Skeletal muscle cell (primary cell): Measurements from ENCODE around the gene OR10H4.
"Not testable (repeated sequence)": the region's sequence is repeated elsewhere in the genome, so short reads cannot be mapped to it uniquely, and the experiment has no call there.

Experiments used
- DNase-seq: peaks from one replicate; pipeline ENCODE4 v3.0.0-alpha.2; 2010; ENCODE audit warnings: low read depth
- H3K4me3 ChIP-seq: 2 replicates; pipeline ENCODE4 v1.5.1; 2011; ENCODE audit warnings: low read depth, mild to moderate bottlenecking, control low read depth, low read length, moderate library complexity

Gene OR10H4

GRCh38 chr19:15936173-15936572, 12.6 kb upstream of the OR10H4 start:
- no peak overlapping the region for H3K4me3 ChIP-seq
- no peak for DNase-seq

GRCh38 chr19:15936950-15937349, 11.9 kb upstream of the OR10H4 start:
- no peak overlapping the region for H3K4me3 ChIP-seq
- DNase-seq, result no peak

GRCh38 chr19:15937771-15938170, 11.0 kb upstream of the OR10H4 start:
- H3K4me3 ChIP-seq, result no peak overlapping the region
- no peak for DNase-seq

GRCh38 chr19:15944401-15944800, 4.4 kb upstream of the OR10H4 start:
- no peak overlapping the region for H3K4me3 ChIP-seq
- no peak for DNase-seq

GRCh38 chr19:15945301-15945700, 3.5 kb upstream of the OR10H4 start:
- DNase-seq, result no peak
- no peak overlapping the region for H3K4me3 ChIP-seq

GRCh38 chr19:15954820-15955219, 6.0 kb downstream of the OR10H4 start:
- no peak for DNase-seq
- no peak overlapping the region for H3K4me3 ChIP-seq

GRCh38 chr19:15962319-15962718, 13.5 kb downstream of the OR10H4 start:
- no peak for DNase-seq
- H3K4me3 ChIP-seq, result no peak overlapping the region

GRCh38 chr19:15964231-15964630, 15.4 kb downstream of the OR10H4 start:
- no peak for DNase-seq
- no peak overlapping the region for H3K4me3 ChIP-seq

GRCh38 chr19:15971224-15971780, 22.5 kb downstream of the OR10H4 start:
- DNase-seq, result no peak
- no peak overlapping the region for H3K4me3 ChIP-seq

GRCh38 chr19:15972043-15972442, 23.2 kb downstream of the OR10H4 start:
- H3K4me3 ChIP-seq, DNase-seq: not testable (repeated sequence)

- DNase-seq, result no peak
- H3K4me3 ChIP-seq, result no peak overlapping the region
Measured at GRCh38 chr19:15974856-15975255, 26.0 kb downstream of the OR10H4 start.

GRCh38 chr19:15976836-15977689, 28.3 kb downstream of the OR10H4 start:
- no peak for DNase-seq
- H3K4me3 ChIP-seq, result no peak overlapping the region

- no peak overlapping the region for H3K4me3 ChIP-seq
- no peak for DNase-seq
Measured at GRCh38 chr19:15977690-15978089, 28.9 kb downstream of the OR10H4 start.

- H3K4me3 ChIP-seq, result no peak overlapping the region
- DNase-seq, result no peak
Measured at GRCh38 chr19:15979293-15979692, 30.5 kb downstream of the OR10H4 start.

GRCh38 chr19:15985831-15986230, 37.0 kb downstream of the OR10H4 start:
- not testable (repeated sequence) for DNase-seq, H3K4me3 ChIP-seq

- no peak for DNase-seq
- no peak overlapping the region for H3K4me3 ChIP-seq
Measured at GRCh38 chr19:15986701-15987100, 37.9 kb downstream of the OR10H4 start.

- DNase-seq, result no peak
- H3K4me3 ChIP-seq, result no peak overlapping the region
Measured at GRCh38 chr19:15989889-15990288, 41.1 kb downstream of the OR10H4 start.

GRCh38 chr19:15991602-15992001, 42.8 kb downstream of the OR10H4 start:
- H3K4me3 ChIP-seq, result no peak overlapping the region

GRCh38 chr19:15992014-15992413, 43.2 kb downstream of the OR10H4 start:
- no peak overlapping the region for H3K4me3 ChIP-seq

More at GRCh38 chr19:15991602-15992001, 42.8 kb downstream of the OR10H4 start:
- DNase-seq, result no peak

GRCh38 chr19:15995536-15995935, 46.7 kb downstream of the OR10H4 start:
- no peak for DNase-seq
- H3K4me3 ChIP-seq, result no peak overlapping the region

More at GRCh38 chr19:15992014-15992413, 43.2 kb downstream of the OR10H4 start:
- no peak for DNase-seq

- no peak overlapping the region for H3K4me3 ChIP-seq
- no peak for DNase-seq
Measured at GRCh38 chr19:15998166-15998565, 49.4 kb downstream of the OR10H4 start.
